HG03097 (cell line): ENCODE data around the gene MAPT.

ENCODE experiments used
- ATAC-seq: cut with Tn5 transposase; IDR thresholded peaks from one replicate; pipeline ENCODE4 v1.9.1; 2021; ENCODE audit not compliant: unreplicated experiment, low FRiP score

The MAPT gene

GRCh38 chr17:46025060-46025459, 130.7 kb downstream of the MAPT start:
- ATAC-seq: no peak

DNA sequence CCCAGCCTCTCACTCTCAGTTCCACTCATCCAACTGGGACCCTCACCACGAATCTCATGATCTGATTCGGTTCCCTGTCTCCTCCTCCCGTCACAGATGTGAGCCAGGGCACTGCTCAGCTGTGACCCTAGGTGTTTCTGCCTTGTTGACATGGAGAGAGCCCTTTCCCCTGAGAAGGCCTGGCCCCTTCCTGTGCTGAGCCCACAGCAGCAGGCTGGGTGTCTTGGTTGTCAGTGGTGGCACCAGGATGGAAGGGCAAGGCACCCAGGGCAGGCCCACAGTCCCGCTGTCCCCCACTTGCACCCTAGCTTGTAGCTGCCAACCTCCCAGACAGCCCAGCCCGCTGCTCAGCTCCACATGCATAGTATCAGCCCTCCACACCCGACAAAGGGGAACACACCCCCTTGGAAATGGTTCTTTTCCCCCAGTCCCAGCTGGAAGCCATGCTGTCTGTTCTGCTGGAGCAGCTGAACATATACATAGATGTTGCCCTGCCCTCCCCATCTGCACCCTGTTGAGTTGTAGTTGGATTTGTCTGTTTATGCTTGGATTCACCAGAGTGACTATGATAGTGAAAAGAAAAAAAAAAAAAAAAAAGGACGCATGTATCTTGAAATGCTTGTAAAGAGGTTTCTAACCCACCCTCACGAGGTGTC, 131.3 kb downstream of the MAPT start:
- ATAC-seq: no peak

DNA sequence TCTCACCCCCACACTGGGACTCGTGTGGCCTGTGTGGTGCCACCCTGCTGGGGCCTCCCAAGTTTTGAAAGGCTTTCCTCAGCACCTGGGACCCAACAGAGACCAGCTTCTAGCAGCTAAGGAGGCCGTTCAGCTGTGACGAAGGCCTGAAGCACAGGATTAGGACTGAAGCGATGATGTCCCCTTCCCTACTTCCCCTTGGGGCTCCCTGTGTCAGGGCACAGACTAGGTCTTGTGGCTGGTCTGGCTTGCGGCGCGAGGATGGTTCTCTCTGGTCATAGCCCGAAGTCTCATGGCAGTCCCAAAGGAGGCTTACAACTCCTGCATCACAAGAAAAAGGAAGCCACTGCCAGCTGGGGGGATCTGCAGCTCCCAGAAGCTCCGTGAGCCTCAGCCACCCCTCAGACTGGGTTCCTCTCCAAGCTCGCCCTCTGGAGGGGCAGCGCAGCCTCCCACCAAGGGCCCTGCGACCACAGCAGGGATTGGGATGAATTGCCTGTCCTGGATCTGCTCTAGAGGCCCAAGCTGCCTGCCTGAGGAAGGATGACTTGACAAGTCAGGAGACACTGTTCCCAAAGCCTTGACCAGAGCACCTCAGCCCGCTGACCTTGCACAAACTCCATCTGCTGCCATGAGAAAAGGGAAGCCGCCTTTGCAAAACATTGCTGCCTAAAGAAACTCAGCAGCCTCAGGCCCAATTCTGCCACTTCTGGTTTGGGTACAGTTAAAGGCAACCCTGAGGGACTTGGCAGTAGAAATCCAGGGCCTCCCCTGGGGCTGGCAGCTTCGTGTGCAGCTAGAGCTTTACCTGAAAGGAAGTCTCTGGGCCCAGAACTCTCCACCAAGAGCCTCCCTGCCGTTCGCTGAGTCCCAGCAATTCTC, 132.1 kb downstream of the MAPT start:
- ATAC-seq: no peak

DNA sequence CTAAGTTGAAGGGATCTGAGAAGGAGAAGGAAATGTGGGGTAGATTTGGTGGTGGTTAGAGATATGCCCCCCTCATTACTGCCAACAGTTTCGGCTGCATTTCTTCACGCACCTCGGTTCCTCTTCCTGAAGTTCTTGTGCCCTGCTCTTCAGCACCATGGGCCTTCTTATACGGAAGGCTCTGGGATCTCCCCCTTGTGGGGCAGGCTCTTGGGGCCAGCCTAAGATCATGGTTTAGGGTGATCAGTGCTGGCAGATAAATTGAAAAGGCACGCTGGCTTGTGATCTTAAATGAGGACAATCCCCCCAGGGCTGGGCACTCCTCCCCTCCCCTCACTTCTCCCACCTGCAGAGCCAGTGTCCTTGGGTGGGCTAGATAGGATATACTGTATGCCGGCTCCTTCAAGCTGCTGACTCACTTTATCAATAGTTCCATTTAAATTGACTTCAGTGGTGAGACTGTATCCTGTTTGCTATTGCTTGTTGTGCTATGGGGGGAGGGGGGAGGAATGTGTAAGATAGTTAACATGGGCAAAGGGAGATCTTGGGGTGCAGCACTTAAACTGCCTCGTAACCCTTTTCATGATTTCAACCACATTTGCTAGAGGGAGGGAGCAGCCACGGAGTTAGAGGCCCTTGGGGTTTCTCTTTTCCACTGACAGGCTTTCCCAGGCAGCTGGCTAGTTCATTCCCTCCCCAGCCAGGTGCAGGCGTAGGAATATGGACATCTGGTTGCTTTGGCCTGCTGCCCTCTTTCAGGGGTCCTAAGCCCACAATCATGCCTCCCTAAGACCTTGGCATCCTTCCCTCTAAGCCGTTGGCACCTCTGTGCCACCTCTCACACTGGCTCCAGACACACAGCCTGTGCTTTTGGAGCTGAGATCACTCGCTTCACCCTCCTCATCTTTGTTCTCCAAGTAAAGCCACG, 133.0 kb downstream of the MAPT start:
- no peak for ATAC-seq

DNA sequence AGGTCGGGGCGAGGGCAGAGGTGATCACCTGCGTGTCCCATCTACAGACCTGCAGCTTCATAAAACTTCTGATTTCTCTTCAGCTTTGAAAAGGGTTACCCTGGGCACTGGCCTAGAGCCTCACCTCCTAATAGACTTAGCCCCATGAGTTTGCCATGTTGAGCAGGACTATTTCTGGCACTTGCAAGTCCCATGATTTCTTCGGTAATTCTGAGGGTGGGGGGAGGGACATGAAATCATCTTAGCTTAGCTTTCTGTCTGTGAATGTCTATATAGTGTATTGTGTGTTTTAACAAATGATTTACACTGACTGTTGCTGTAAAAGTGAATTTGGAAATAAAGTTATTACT, 133.6 kb downstream of the MAPT start:
- no peak for ATAC-seq

- no peak for ATAC-seq
These were observed 134.0 kb downstream of the MAPT start for GRCh38 chr17:46028374-46028773.

DNA sequence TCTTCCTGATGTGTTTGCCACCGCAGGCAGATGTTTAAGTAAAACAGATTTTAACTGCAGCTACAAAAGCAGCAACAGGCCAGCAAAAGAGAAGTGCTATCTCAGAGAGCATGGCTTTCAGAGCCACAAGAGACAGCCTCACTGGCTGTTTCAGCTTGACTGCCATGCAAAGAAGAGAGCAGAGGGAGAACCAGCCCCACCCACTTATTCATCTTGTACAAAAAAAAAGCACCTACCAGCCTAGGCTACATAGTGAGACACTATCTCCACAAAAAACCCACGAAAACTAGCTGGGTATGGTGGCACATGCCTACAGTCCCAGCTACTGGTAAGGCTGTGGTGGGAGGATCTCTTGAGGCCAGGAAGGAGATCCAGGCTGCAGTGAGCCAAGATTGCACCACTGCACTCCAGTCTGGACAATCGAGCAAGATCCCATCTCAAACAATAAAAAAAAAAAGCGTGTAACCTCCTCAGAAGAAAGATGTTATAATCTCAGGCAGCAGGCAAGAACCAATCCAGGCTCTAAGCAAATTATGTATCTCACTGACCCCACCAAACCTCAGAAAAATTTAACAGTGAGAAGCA, 134.7 kb downstream of the MAPT start:
- ATAC-seq: no peak

GRCh38 chr17:46029627-46030026, 135.3 kb downstream of the MAPT start:
- ATAC-seq: no peak

- ATAC-seq: no peak
These were observed 136.4 kb downstream of the MAPT start for GRCh38 chr17:46030752-46031151.

GRCh38 chr17:46031440-46031839, 137.1 kb downstream of the MAPT start:
- no peak for ATAC-seq

DNA sequence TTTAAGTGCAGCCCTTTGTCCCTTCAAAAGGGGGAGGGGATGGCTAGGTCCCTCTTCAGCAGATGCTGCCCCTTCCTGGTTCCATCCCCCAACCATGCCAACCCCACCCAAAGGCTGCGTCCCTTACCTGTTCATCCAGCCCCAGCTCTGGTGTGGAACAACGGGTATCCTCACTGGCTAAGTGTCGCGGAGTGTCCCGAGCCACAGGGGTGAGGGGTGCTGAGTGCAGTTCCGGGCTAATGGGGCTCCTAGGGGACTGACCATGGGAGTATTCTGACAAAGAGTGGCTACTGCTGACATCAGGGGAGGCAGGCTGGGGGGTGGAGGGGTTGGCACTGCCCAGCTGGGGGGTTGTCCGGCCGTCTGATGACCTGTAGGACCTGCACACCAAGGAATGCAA, 137.6 kb downstream of the MAPT start:
- no peak for ATAC-seq

DNA sequence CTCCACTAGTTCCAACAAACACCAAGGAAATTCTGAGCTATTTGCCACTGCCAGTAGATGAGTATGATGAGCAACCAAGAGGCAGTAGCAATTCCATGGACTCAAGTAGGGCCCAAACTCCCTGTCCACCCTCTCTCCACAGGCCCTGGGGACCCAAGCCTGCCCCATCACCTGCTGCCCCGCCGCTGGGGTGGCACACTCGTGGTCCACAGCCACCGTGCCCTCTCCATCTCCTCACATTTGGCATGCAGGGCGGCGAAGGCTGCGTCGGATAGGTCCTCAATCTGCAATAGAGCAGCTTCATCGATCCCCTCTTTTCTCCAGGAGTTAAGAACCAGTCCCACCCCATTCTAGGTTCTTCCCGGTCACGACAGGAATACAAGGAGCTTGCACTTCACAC, 138.6 kb downstream of the MAPT start:
- ATAC-seq: no peak

DNA sequence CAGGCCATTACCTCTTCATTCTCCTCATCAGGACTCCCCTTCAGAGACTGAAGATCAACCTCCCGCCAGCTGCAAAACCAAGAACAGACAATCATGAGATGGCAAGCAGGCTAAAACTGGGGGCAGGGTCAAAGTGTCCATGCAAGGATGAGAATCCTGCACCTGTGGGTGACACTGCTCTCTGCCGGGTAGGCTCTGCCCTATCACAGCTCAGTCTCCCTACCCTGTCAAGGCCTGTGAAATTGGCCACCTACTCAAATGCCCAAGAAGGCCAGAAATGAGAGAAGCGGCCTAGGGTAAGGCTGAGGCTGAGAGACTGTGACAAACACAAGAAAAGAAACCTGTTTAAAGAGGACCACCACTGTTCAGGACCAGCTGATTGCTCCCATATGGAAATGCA, 139.0 kb downstream of the MAPT start:
- no peak for ATAC-seq

GRCh38 chr17:46035112-46035818, 140.9 kb downstream of the MAPT start:
- no peak for ATAC-seq

GRCh38 chr17:46036491-46036890, 142.1 kb downstream of the MAPT start:
- ATAC-seq: no peak

DNA sequence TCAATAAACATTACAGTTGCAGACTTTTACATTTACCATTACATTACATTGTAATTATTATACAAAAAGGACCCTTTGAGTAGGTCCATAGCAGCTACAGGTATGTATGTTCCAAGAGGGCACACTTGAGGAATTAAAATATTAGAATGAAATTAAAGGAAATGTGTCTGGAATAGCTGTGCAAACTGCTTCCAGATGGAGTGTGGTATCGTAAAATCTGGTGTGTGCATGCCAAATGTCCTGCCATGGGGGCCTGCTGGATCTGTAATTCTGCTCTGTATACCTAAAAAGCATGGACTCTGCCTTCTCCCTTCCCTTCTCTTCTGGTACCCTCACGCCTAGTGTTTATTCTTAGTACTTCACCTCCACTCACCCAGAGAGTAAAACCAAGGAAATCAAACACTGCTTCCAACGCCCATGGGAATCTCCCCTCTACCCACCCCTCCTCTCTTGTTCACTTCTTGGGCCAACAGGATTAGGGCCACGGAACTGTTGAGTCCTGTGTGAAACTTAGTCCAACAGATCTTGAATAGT, 143.4 kb downstream of the MAPT start:
- ATAC-seq: no peak

GRCh38 chr17:46038414-46038813, 144.1 kb downstream of the MAPT start:
- ATAC-seq: no peak

DNA sequence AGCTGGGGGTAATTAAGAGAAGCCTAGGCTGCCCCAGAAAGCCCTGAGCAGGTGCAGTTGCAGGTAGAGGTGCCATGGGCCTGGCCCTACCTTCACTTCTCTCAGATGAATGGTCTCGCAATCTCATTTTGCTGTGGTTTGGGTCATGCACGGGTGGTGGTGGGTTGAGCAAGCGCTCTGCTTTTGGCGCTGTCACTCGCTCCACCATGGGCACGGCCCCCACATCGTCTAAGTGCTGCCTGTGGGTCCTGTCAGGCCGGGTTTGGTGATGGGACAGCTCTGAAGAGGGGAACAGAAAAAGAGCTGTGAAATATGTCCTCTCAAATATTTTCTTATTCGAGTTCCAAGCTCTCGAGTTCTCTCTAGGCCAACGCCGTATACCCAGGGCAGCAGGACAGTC, 144.6 kb downstream of the MAPT start:
- no peak for ATAC-seq

- no peak for ATAC-seq
These were observed 145.3 kb downstream of the MAPT start for GRCh38 chr17:46039592-46040186.

- no peak for ATAC-seq
These were observed 147.9 kb downstream of the MAPT start for GRCh38 chr17:46042246-46042645.
